ENCODE data around the gene LRRC30.

LRRC30 gene

GRCh38 chr18:7237673-7238272 lies 6.9 kb downstream of the LRRC30 start:
- DNase-seq (ENCODE audit: extremely low read depth, insufficient read length), result no peak

GRCh38 chr18:7242926-7243325 lies 12.0 kb downstream of the LRRC30 start:
- TF ChIP-seq CTCF (IDR thresholded peaks at IDR 0.05; ENCODE audit: insufficient read depth, low read length, poor library complexity, severe bottlenecking), result no peak
- H3K4me3 ChIP-seq (replicated peaks; ENCODE audit: low read depth, low read length), result no peak overlapping the region
- no peak for DNase-seq (ENCODE audit: extremely low read depth, insufficient read length)
- no peaks in the 10 kb centered on the region for H3K36me3 ChIP-seq (ENCODE audit: control insufficient read depth, insufficient read depth, low read length)
- no peaks in the 10 kb centered on the region for H3K27me3 ChIP-seq (replicated peaks; ENCODE audit: control insufficient read depth, insufficient read depth, low read length)

More at GRCh38 chr18:7237673-7238272, 6.9 kb downstream of the LRRC30 start:
- no peak for TF ChIP-seq CTCF (IDR thresholded peaks at IDR 0.05; ENCODE audit: insufficient read depth, low read length, poor library complexity, severe bottlenecking)
- Histone ChIP-seq H3K36me3 (ENCODE audit: control insufficient read depth, insufficient read depth, low read length) (no peaks in the 10 kb centered on the region), H3K27me3 (replicated peaks; ENCODE audit: control insufficient read depth, insufficient read depth, low read length) (no peaks in the 10 kb centered on the region), H3K4me3 (replicated peaks; ENCODE audit: low read depth, low read length) (no peak overlapping the region)

GRCh38 chr18:7248877-7249276 lies 18.0 kb downstream of the LRRC30 start:
- DNase-seq (ENCODE audit: extremely low read depth, insufficient read length), result no peak
- no peaks in the 10 kb centered on the region for H3K36me3 ChIP-seq (ENCODE audit: control insufficient read depth, insufficient read depth, low read length)
- H3K27me3 ChIP-seq (replicated peaks; ENCODE audit: control insufficient read depth, insufficient read depth, low read length), result no peaks in the 10 kb centered on the region
- H3K4me3 ChIP-seq (replicated peaks; ENCODE audit: low read depth, low read length), result no peak overlapping the region
- TF ChIP-seq CTCF (IDR thresholded peaks at IDR 0.05; ENCODE audit: insufficient read depth, low read length, poor library complexity, severe bottlenecking), result no peak

GRCh38 chr18:7254163-7254562 lies 23.3 kb downstream of the LRRC30 start:
- DNase-seq (ENCODE audit: extremely low read depth, insufficient read length), result no peak
- Histone ChIP-seq H3K27me3 (replicated peaks; ENCODE audit: control insufficient read depth, insufficient read depth, low read length) (no peaks in the 10 kb centered on the region), H3K36me3 (ENCODE audit: control insufficient read depth, insufficient read depth, low read length) (no peaks in the 10 kb centered on the region), H3K4me3 (replicated peaks; ENCODE audit: low read depth, low read length) (no peak overlapping the region)
- no peak for TF ChIP-seq CTCF (IDR thresholded peaks at IDR 0.05; ENCODE audit: insufficient read depth, low read length, poor library complexity, severe bottlenecking)

GRCh38 chr18:7255054-7255453 lies 24.2 kb downstream of the LRRC30 start:
- no peak for TF ChIP-seq CTCF (IDR thresholded peaks at IDR 0.05; ENCODE audit: insufficient read depth, low read length, poor library complexity, severe bottlenecking)
- no peak for DNase-seq (ENCODE audit: extremely low read depth, insufficient read length)

GRCh38 chr18:7255643-7256042 lies 24.8 kb downstream of the LRRC30 start:
- H3K4me3 ChIP-seq (replicated peaks; ENCODE audit: low read depth, low read length), result no peak overlapping the region
- TF ChIP-seq CTCF (IDR thresholded peaks at IDR 0.05; ENCODE audit: insufficient read depth, low read length, poor library complexity, severe bottlenecking), result no peak
- no peak for DNase-seq (ENCODE audit: extremely low read depth, insufficient read length)
- no peaks in the 10 kb centered on the region for H3K27me3 ChIP-seq (replicated peaks; ENCODE audit: control insufficient read depth, insufficient read depth, low read length)
- H3K36me3 ChIP-seq (ENCODE audit: control insufficient read depth, insufficient read depth, low read length), result no peaks in the 10 kb centered on the region

More at GRCh38 chr18:7255054-7255453, 24.2 kb downstream of the LRRC30 start:
- Histone ChIP-seq H3K36me3 (ENCODE audit: control insufficient read depth, insufficient read depth, low read length) (no peaks in the 10 kb centered on the region), H3K4me3 (replicated peaks; ENCODE audit: low read depth, low read length) (no peak overlapping the region), H3K27me3 (replicated peaks; ENCODE audit: control insufficient read depth, insufficient read depth, low read length) (no peaks in the 10 kb centered on the region)
